HepG2 (cell line): Measurements from ENCODE around the gene TMTC1. TPM values are rescaled to one million over a fixed set of nuclear protein-coding genes. Genes with fewer than 3 reads are reported as not detected.

ENCODE experiments used
- ATAC-seq: fragments of 200-7000 bp; cut with Tn5 transposase; 3 replicates; pipeline ENCODE4 v1.9.1; 2020; ENCODE audit warnings: mild to moderate bottlenecking, moderate library complexity
- BruUV-seq: library from RNA; stranded (reverse); fragments of 400-500 nt; replicated peaks from 2 replicates; lab custom pipeline; 2021; lab: Mats Ljungman, UMichigan
- CTCF ChIA-PET: fragments of 300-600 bp; formaldehyde crosslinking; extraction: SDS; loops from one replicate; lab custom pipeline; 2021; ENCODE audit warnings: low total read pairs, inconsistent platforms, low intra/inter-chr PET ratio; lab: Yijun Ruan, JAX
- POLR2A ChIA-PET: fragments of 350-600 bp; sonication (Branson Sonifier 250); formaldehyde crosslinking; loops from one replicate; lab custom pipeline; 2020; ENCODE audit warnings: antibody characterized with exemption, inconsistent platforms; lab: Yijun Ruan, JAX
- DNase-seq: peaks from one replicate; pipeline ENCODE4 v3.0.0-alpha.2; 2015; ENCODE audit warnings: low spot score
- FAIRE-seq: peaks from 3 replicates; lab custom pipeline; 2011; peaks lifted over from hg19 to GRCh38; lab: Jason Lieb, UNC
- H2AFZ ChIP-seq: one replicate; pipeline ENCODE4 v1.6.1; 2011; ENCODE audit warnings: low read length, inconsistent platforms
- H3K27ac ChIP-seq: fragments of 300-600 bp; 3 replicates; pipeline ENCODE4 v1.8.0; 2011; ENCODE audit warnings: mixed run types, mild to moderate bottlenecking, mixed read lengths, low read length, inconsistent platforms; ENCODE audit not compliant: insufficient read depth; ENCODE audit errors: extremely low read length
- H3K27me3 ChIP-seq, 2 experiments: fragments of 200-600 bp in 1 of 2; 2 replicates in 1 of 2; 3 replicates in 1 of 2; pipeline versions ENCODE4 v1.6.0 to v1.8.0; 2011; ENCODE audit warnings: low read length in 2 of 2, mild to moderate bottlenecking in 2 of 2, moderate library complexity in 2 of 2, inconsistent platforms in 1 of 2; ENCODE audit not compliant: insufficient read depth in 2 of 2, control insufficient read depth in 1 of 2
- H3K36me3 ChIP-seq, 2 experiments: fragments of 200-600 bp in 1 of 2; replicated peaks in 1 of 2; 2 replicates in 1 of 2; 3 replicates in 1 of 2; pipeline versions ENCODE4 v1.5.1 to v1.8.0; 2011; ENCODE audit warnings: low read length in 2 of 2, inconsistent platforms in 1 of 2; ENCODE audit not compliant: insufficient read depth in 2 of 2, control insufficient read depth in 1 of 2
- H3K4me1 ChIP-seq: 2 replicates; pipeline ENCODE4 v1.5.1; 2012; ENCODE audit warnings: low read length, inconsistent platforms; ENCODE audit not compliant: insufficient read depth
- H3K4me2 ChIP-seq: 2 replicates; pipeline ENCODE4 v1.6.0; 2011; ENCODE audit warnings: low read depth, low read length, inconsistent platforms
- H3K4me3 ChIP-seq, 3 experiments: fragments of 200-600 bp in 1 of 3; sonication (generic), shearing (Covaris generic) in 1 of 3; replicated peaks in 1 of 3; 2 replicates each; pipeline ENCODE4 v1.5.1; 2011 to 2016; ENCODE audit warnings: low read length in 3 of 3, inconsistent platforms in 2 of 3, low read depth in 2 of 3, mild to moderate bottlenecking in 2 of 3, control low read depth in 1 of 3, mixed read lengths in 1 of 3; ENCODE audit not compliant: insufficient read depth in 1 of 3
- H3K79me2 ChIP-seq: one replicate; pipeline ENCODE4 v1.6.1; 2011; ENCODE audit warnings: low read length, inconsistent platforms; ENCODE audit not compliant: insufficient read depth
- H3K9ac ChIP-seq: 2 replicates; pipeline ENCODE4 v1.6.0; 2011; ENCODE audit warnings: mild to moderate bottlenecking, low read depth, low read length, inconsistent platforms; ENCODE audit not compliant: insufficient read depth
- H3K9me3 ChIP-seq: 2 replicates; pipeline ENCODE4 v1.5.1; 2012; ENCODE audit warnings: mild to moderate bottlenecking, low read length
- H4K20me1 ChIP-seq: 2 replicates; pipeline ENCODE4 v1.6.0; 2011; ENCODE audit warnings: inconsistent platforms, mild to moderate bottlenecking, low read length, moderate library complexity; ENCODE audit not compliant: insufficient read depth
- ARID2 ChIP-seq: sonication (generic); formaldehyde crosslinking; IDR thresholded peaks from 2 replicates; pipeline ENCODE4 v1.8.1; 2022; ENCODE audit warnings: mild to moderate bottlenecking, missing genetic modification reagents, borderline replicate concordance
- MLXIP ChIP-seq: sonication (generic); formaldehyde crosslinking; IDR thresholded peaks from 2 replicates; pipeline ENCODE4 v1.9.0; 2021; ENCODE audit warnings: missing genetic modification reagents, borderline replicate concordance
- WGBS: methylation state at CpG from one replicate; pipeline ENCODE4 v1.1.6; 2017; ENCODE audit warnings: low lambda C conversion rate; 5-methylcytosine and 5-hydroxymethylcytosine counted together
- in situ Hi-C: cut with HindIII; loops from 2 replicates; pipeline ENCODE4 v1.10.0; 2017; ENCODE audit warnings: low pct_unique_long_range_greater_than_20kb; ENCODE audit not compliant: extremely low pct_ligation_motif_present
- intact Hi-C: fragments of 100-400 bp; cut with micrococcal nuclease; formaldehyde crosslinking; loops from one replicate; pipeline ENCODE4 v1.10.0; 2022; ENCODE audit not compliant: unreplicated experiment
- polyA plus RNA-seq, 8 experiments: library from polyadenylated mRNA; depleted of rRNA in 3 of 8; stranded (reverse) in 7 of 8; unstranded in 1 of 8; fragments of >200 nt; fragmentation: Illumina TruSeq in 4 of 8; extraction: Trizol in 4 of 8; gene quantifications; 2 replicates each; pipeline versions ENCODE4 v1.2.1 to v1.2.3, GENCODE V29; 2011 to 2016; ENCODE audit warnings: low read depth in 4 of 8, missing spikeins in 1 of 8, mixed read lengths in 1 of 8; ENCODE audit not compliant: insufficient read depth in 1 of 8
- total RNA-seq, 5 experiments: library from RNA; depleted of rRNA; stranded (reverse); fragments of >200 nt; fragmentation: Illumina TruSeq; extraction: Trizol; gene quantifications; 2 replicates each; pipeline ENCODE4 v1.2.3, GENCODE V29; 2016; ENCODE audit warnings: low read depth in 1 of 5
- TF ChIP-seq, protein P1 (sequence below): sonication (generic); formaldehyde crosslinking; IDR thresholded peaks from 2 replicates; pipeline ENCODE4 v1.4.0; 2020; ENCODE audit warnings: mild to moderate bottlenecking, low read depth, missing genetic modification reagents

Gene TMTC1
- total and polyA plus RNA-seq, 2 of the 13 experiments (the other 11 are each of a cell fraction or from before 2014, with no cell fraction given) = 0.69 to 1.8 TPM

- TF ChIP-seq ARID2 (CRISPR knock-in tag) = no peak
- TF ChIP-seq, protein P1, sequence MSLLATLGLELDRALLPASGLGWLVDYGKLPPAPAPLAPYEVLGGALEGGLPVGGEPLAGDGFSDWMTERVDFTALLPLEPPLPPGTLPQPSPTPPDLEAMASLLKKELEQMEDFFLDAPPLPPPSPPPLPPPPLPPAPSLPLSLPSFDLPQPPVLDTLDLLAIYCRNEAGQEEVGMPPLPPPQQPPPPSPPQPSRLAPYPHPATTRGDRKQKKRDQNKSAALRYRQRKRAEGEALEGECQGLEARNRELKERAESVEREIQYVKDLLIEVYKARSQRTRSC = no peak
Measured at GRCh38 chr12:29639893-29640495, 143.7 kb downstream of the TMTC1 start (continued).

DNA sequence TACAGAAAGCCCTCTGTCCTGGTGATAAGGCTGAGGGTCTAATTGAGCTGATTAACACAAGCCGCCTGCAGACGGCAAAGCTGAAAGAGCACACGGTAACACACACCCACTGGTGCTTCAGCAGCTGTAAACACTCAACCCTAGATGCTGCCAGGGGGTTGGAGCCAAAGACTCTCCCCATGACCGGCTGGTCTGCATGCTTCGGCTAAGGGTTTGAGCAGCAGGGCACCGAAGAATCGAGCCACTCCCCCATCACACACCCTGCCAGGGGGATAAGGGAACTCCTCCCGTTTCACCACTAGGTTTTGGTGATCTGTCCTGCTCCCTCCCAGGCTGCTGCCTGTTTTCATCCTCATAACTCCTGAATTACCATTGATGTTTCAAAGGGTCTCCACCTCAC, 145.2 kb downstream of the TMTC1 start:
- POLR2A ChIA-PET = no interaction called here

More for the DNA sequence above, 145.2 kb downstream of the TMTC1 start:
- FAIRE-seq (no peak), DNase-seq (no peak), ATAC-seq (no peak)
- WGBS = 80% methylated on average over 5 of the region's 8 CpGs
- Histone ChIP-seq H3K27me3 (no peaks in the 10 kb centered on the region), H3K4me1 (peaks cover 8% of the 10 kb centered on the region), H3K4me3 (no peak overlapping the region), H3K79me2 (no peaks in the 10 kb centered on the region), H3K4me2 (no peak overlapping the region), H3K27ac (no peak overlapping the region), H2AFZ (no peak overlapping the region), H3K9ac (no peak overlapping the region), H3K9me3 (no peaks in the 10 kb centered on the region), H3K36me3 (no peaks in the 10 kb centered on the region), H4K20me1 (no peaks in the 10 kb centered on the region)
- in situ Hi-C loops = no loop called here
- TF ChIP-seq MLXIP (CRISPR knock-in tag) = no peak
- intact Hi-C loops = no loop called here
- no TSS peak for BruUV-seq
- CTCF ChIA-PET = no interaction called here
